CD14-positive monocyte (primary cell): ENCODE measurements around the gene CLEC19A. TPM values are rescaled to one million over a fixed set of nuclear protein-coding genes. Genes with fewer than 3 reads are reported as not detected.

ENCODE experiments used
- DNase-seq, 3 donors: peaks; one replicate each; pipeline ENCODE4 v3.0.0-alpha.2; 2011 to 2022
- H2AFZ ChIP-seq: 2 replicates; pipeline ENCODE4 v1.6.0; 2012; ENCODE audit warnings: mild to moderate bottlenecking, low read depth, low read length, inconsistent platforms; ENCODE audit not compliant: insufficient read depth, poor library complexity, severe bottlenecking
- H3K27ac ChIP-seq, 2 donors: 1 replicate in 1 of 2; 2 replicates in 1 of 2; pipeline ENCODE4 v1.5.1; 2012 to 2013; ENCODE audit warnings: low read length in 2 of 2, control low read depth in 1 of 2, inconsistent platforms in 1 of 2, low read depth in 1 of 2, mild to moderate bottlenecking in 1 of 2
- H3K27me3 ChIP-seq, 2 donors: one replicate each; pipeline versions ENCODE4 v1.6.0 to v1.6.1; 2011 to 2013; ENCODE audit warnings: low read length in 2 of 2; ENCODE audit not compliant: control insufficient read depth in 2 of 2, insufficient read depth in 2 of 2
- H3K36me3 ChIP-seq, 2 donors: replicated peaks in 1 of 2; 1 replicate in 1 of 2; 2 replicates in 1 of 2; pipeline versions ENCODE4 v1.5.1 to v1.6.1; 2012 to 2013; ENCODE audit warnings: low read length in 2 of 2, control low read depth in 1 of 2, inconsistent platforms in 1 of 2, mild to moderate bottlenecking in 1 of 2; ENCODE audit not compliant: insufficient read depth in 2 of 2, control insufficient read depth in 1 of 2
- H3K4me1 ChIP-seq, 2 donors: 1 replicate in 1 of 2; 2 replicates in 1 of 2; pipeline versions ENCODE4 v1.5.1 to v1.6.1; 2012 to 2013; ENCODE audit warnings: low read length in 2 of 2, control low read depth in 1 of 2, inconsistent platforms in 1 of 2, mild to moderate bottlenecking in 1 of 2, moderate library complexity in 1 of 2; ENCODE audit not compliant: insufficient read depth in 2 of 2, control insufficient read depth in 1 of 2
- H3K4me2 ChIP-seq: replicated peaks from 2 replicates; pipeline ENCODE3; 2012; ENCODE audit warnings: low read length, moderate library complexity, mild to moderate bottlenecking; ENCODE audit not compliant: poor library complexity, severe bottlenecking; ENCODE audit errors: extremely low read depth
- H3K4me3 ChIP-seq, 3 experiments: fragments of 200-600 bp in 1 of 3; sonication (generic) in 1 of 3; replicated peaks in 1 of 3; 1 replicate in 2 of 3; 2 replicates in 1 of 3; pipeline ENCODE4 v1.5.1; 2011 to 2013; ENCODE audit warnings: low read length in 3 of 3, mild to moderate bottlenecking in 3 of 3, control low read depth in 2 of 3, low read depth in 2 of 3, inconsistent platforms in 1 of 3, moderate library complexity in 1 of 3
- H3K79me2 ChIP-seq: 2 replicates; pipeline ENCODE4 v1.6.0; 2012; ENCODE audit warnings: mild to moderate bottlenecking, control low read depth, inconsistent platforms, low read length, moderate library complexity; ENCODE audit not compliant: insufficient read depth
- H3K9ac ChIP-seq: 2 replicates; pipeline ENCODE4 v1.6.0; 2017; ENCODE audit warnings: low read length, mild to moderate bottlenecking; ENCODE audit not compliant: insufficient read depth, poor library complexity, severe bottlenecking
- H3K9me3 ChIP-seq, 2 donors: replicated peaks in 1 of 2; 1 replicate in 1 of 2; 2 replicates in 1 of 2; pipeline versions ENCODE4 v1.5.1 to v1.6.1; 2012 to 2013; ENCODE audit warnings: low read length in 2 of 2, control low read depth in 1 of 2; ENCODE audit not compliant: control insufficient read depth in 1 of 2, insufficient read depth in 1 of 2
- H4K20me1 ChIP-seq: 2 replicates; pipeline ENCODE4 v1.6.0; 2012; ENCODE audit warnings: mild to moderate bottlenecking, low read length, control low read depth, moderate library complexity; ENCODE audit not compliant: insufficient read depth
- H3K27ac Mint-ChIP-seq, 7 donors: one replicate each; pipeline ENCODE4 v1.8.0; 2020; ENCODE audit warnings: mild to moderate bottlenecking in 7 of 7, mixed read lengths in 7 of 7, moderate library complexity in 6 of 7, inconsistent platforms in 2 of 7
- H3K27me3 Mint-ChIP-seq, 3 donors: one replicate each; pipeline ENCODE4 v1.8.0; 2021 to 2022; ENCODE audit warnings: low read depth in 3 of 3, mild to moderate bottlenecking in 3 of 3, mixed read lengths in 3 of 3, moderate library complexity in 3 of 3, inconsistent platforms in 1 of 3
- H3K36me3 Mint-ChIP-seq, 2 donors: one replicate each; pipeline ENCODE4 v1.8.0; 2020; ENCODE audit warnings: mixed read lengths in 2 of 2, inconsistent platforms in 1 of 2, mild to moderate bottlenecking in 1 of 2
- H3K4me1 Mint-ChIP-seq: one replicate; pipeline ENCODE4 v1.8.0; 2020; ENCODE audit warnings: mild to moderate bottlenecking, mixed read lengths
- H3K4me3 Mint-ChIP-seq, 2 donors: one replicate each; pipeline ENCODE4 v1.8.0; 2020; ENCODE audit warnings: mild to moderate bottlenecking in 2 of 2, mixed read lengths in 2 of 2, moderate library complexity in 1 of 2
- H3K9me3 Mint-ChIP-seq, 7 donors: one replicate each; pipeline ENCODE4 v1.8.0; 2020 to 2022; ENCODE audit warnings: mixed read lengths in 7 of 7, mild to moderate bottlenecking in 6 of 7, moderate library complexity in 6 of 7, inconsistent platforms in 2 of 7
- CTCF ChIP-seq: fragments of 200-600 bp; IDR thresholded peaks from one replicate; pipeline ENCODE4 v1.8.0; 2022; ENCODE audit warnings: antibody characterized with exemption, mild to moderate bottlenecking
- WGBS: methylation state at CpG from one replicate; pipeline ENCODE4 v1.1.5; 2013; ENCODE audit warnings: missing lambda C conversion rate; ENCODE audit not compliant: insufficient coverage; 5-methylcytosine and 5-hydroxymethylcytosine counted together
- intact Hi-C, 2 donors: fragments of 100-400 bp; cut with micrococcal nuclease; formaldehyde crosslinking; loops; one replicate each; pipeline versions ENCODE4 v1.15.0 to v1.15.1; 2023
- polyA plus RNA-seq, 3 donors: library from polyadenylated mRNA; depleted of rRNA in 1 of 3; unstranded in 2 of 3; stranded (reverse) in 1 of 3; fragments of 300-500 nt in 2 of 3; fragments of >200 nt in 1 of 3; fragmentation: Illumina TruSeq in 2 of 3; gene quantifications; 1 replicate in 2 of 3; 2 replicates in 1 of 3; pipeline ENCODE4 v1.2.3, GENCODE V29; 2012 to 2021

CLEC19A gene
- polyA plus RNA-seq, 3 donors: not detected

- no peak for DNase-seq
Observed at GRCh38 chr16:19307587-19308241, 22.2 kb downstream of the CLEC19A start.

GRCh38 chr16:19308392-19308791 lies 22.9 kb downstream of the CLEC19A start:
- Histone ChIP-seq H2AFZ (no peak overlapping the region), H4K20me1 (no peaks in the 10 kb centered on the region), H3K27ac (no peak overlapping the region), H3K9me3 (no peaks in the 10 kb centered on the region), H3K79me2 (no peaks in the 10 kb centered on the region), H3K27me3 (no peaks in the 10 kb centered on the region), H3K4me2 (no peak overlapping the region), H3K4me3 (no peak overlapping the region), H3K9ac (no peak overlapping the region), H3K36me3 (no peaks in the 10 kb centered on the region), H3K4me1 (peaks cover 8 to 10% of the 10 kb centered on the region in 2 donors)
- Mint-ChIP-seq H3K27ac (no peak overlapping the region), H3K9me3 (no peaks in the 10 kb centered on the region), H3K4me3 (no peak overlapping the region), H3K4me1 (peaks cover 10% of the 10 kb centered on the region), H3K27me3 (peaks cover 3 to 8% (median 5%) of the 10 kb centered on the region in 3 donors), H3K36me3 (no peaks in the 10 kb centered on the region)
- intact Hi-C loops: no loop called here
- no CpG with 5 or more reads among the region's 1 CpG for WGBS
- TF ChIP-seq CTCF: no peak
- no peak for DNase-seq

More at GRCh38 chr16:19307587-19308241, 22.2 kb downstream of the CLEC19A start:
- Histone ChIP-seq H3K27ac (no peak overlapping the region), H3K79me2 (no peaks in the 10 kb centered on the region), H3K36me3 (no peaks in the 10 kb centered on the region), H2AFZ (no peak overlapping the region), H3K4me2 (no peak overlapping the region), H3K9ac (no peak overlapping the region), H3K9me3 (no peaks in the 10 kb centered on the region), H3K27me3 (no peaks in the 10 kb centered on the region), H3K4me3 (no peak overlapping the region), H4K20me1 (no peaks in the 10 kb centered on the region), H3K4me1 (peaks cover 8 to 10% of the 10 kb centered on the region in 2 donors)
- Mint-ChIP-seq H3K9me3 (no peaks in the 10 kb centered on the region), H3K27ac (no peak overlapping the region), H3K27me3 (peaks cover 3 to 9% (median 3%) of the 10 kb centered on the region in 3 donors), H3K4me3 (no peak overlapping the region), H3K36me3 (no peaks in the 10 kb centered on the region), H3K4me1 (peaks cover 10% of the 10 kb centered on the region)
- intact Hi-C loops: no loop called here
- WGBS: 56% methylated on average over 5 of the region's 8 CpGs
- TF ChIP-seq CTCF: no peak
